NB4 (cell line): Measurements from ENCODE around the gene ADGRA1.
"Not testable (repeated sequence)": the region's sequence is repeated elsewhere in the genome, so short reads cannot be mapped to it uniquely, and the experiment has no call there.

Experiments
- CTCF ChIP-seq: IDR thresholded peaks from one replicate; pipeline ENCODE4 v1.5.1; 2012; ENCODE audit warnings: low read depth, low read length
- MAX ChIP-seq: IDR thresholded peaks from 2 replicates; pipeline ENCODE4 v1.6.1; 2011; ENCODE audit warnings: low read depth, low read length
- POLR2A ChIP-seq: IDR thresholded peaks from 2 replicates; pipeline ENCODE4 v1.6.1; 2011; ENCODE audit warnings: mild to moderate bottlenecking; ENCODE audit not compliant: insufficient read length; ENCODE audit errors: extremely low read depth

GRCh38 chr10:133053527-133054133 lies 34.1 kb upstream of the ADGRA1 start:
- TF ChIP-seq POLR2A, CTCF, MAX: not testable (repeated sequence)
